HepG2 (cell line): ENCODE data around the gene UGT1A7. TPM values are rescaled to one million over a fixed set of nuclear protein-coding genes. Genes with fewer than 3 reads are reported as not detected.

Source experiments
- ATAC-seq: fragments of 200-7000 bp; cut with Tn5 transposase; 3 replicates; pipeline ENCODE4 v1.9.1; 2020; ENCODE audit warnings: mild to moderate bottlenecking, moderate library complexity
- BruUV-seq: library from RNA; stranded (reverse); fragments of 400-500 nt; replicated peaks from 2 replicates; lab custom pipeline; 2021; lab: Mats Ljungman, UMichigan
- CTCF ChIA-PET: fragments of 300-600 bp; formaldehyde crosslinking; extraction: SDS; loops from one replicate; lab custom pipeline; 2021; ENCODE audit warnings: low total read pairs, inconsistent platforms, low intra/inter-chr PET ratio; lab: Yijun Ruan, JAX
- POLR2A ChIA-PET: fragments of 350-600 bp; sonication (Branson Sonifier 250); formaldehyde crosslinking; loops from one replicate; lab custom pipeline; 2020; ENCODE audit warnings: antibody characterized with exemption, inconsistent platforms; lab: Yijun Ruan, JAX
- DNase-seq: peaks from one replicate; pipeline ENCODE4 v3.0.0-alpha.2; 2015; ENCODE audit warnings: low spot score
- FAIRE-seq: peaks from 3 replicates; lab custom pipeline; 2011; peaks lifted over from hg19 to GRCh38; lab: Jason Lieb, UNC
- H2AFZ ChIP-seq: one replicate; pipeline ENCODE4 v1.6.1; 2011; ENCODE audit warnings: low read length, inconsistent platforms
- H3K27ac ChIP-seq: fragments of 300-600 bp; 3 replicates; pipeline ENCODE4 v1.8.0; 2011; ENCODE audit warnings: mixed run types, mild to moderate bottlenecking, mixed read lengths, low read length, inconsistent platforms; ENCODE audit not compliant: insufficient read depth; ENCODE audit errors: extremely low read length
- H3K27me3 ChIP-seq, 2 experiments: fragments of 200-600 bp in 1 of 2; 2 replicates in 1 of 2; 3 replicates in 1 of 2; pipeline versions ENCODE4 v1.6.0 to v1.8.0; 2011; ENCODE audit warnings: low read length in 2 of 2, mild to moderate bottlenecking in 2 of 2, moderate library complexity in 2 of 2, inconsistent platforms in 1 of 2; ENCODE audit not compliant: insufficient read depth in 2 of 2, control insufficient read depth in 1 of 2
- H3K36me3 ChIP-seq, 2 experiments: fragments of 200-600 bp in 1 of 2; replicated peaks in 1 of 2; 2 replicates in 1 of 2; 3 replicates in 1 of 2; pipeline versions ENCODE4 v1.5.1 to v1.8.0; 2011; ENCODE audit warnings: low read length in 2 of 2, inconsistent platforms in 1 of 2; ENCODE audit not compliant: insufficient read depth in 2 of 2, control insufficient read depth in 1 of 2
- H3K4me1 ChIP-seq: 2 replicates; pipeline ENCODE4 v1.5.1; 2012; ENCODE audit warnings: low read length, inconsistent platforms; ENCODE audit not compliant: insufficient read depth
- H3K4me2 ChIP-seq: 2 replicates; pipeline ENCODE4 v1.6.0; 2011; ENCODE audit warnings: low read depth, low read length, inconsistent platforms
- H3K4me3 ChIP-seq, 3 experiments: fragments of 200-600 bp in 1 of 3; sonication (generic), shearing (Covaris generic) in 1 of 3; replicated peaks in 1 of 3; 2 replicates each; pipeline ENCODE4 v1.5.1; 2011 to 2016; ENCODE audit warnings: low read length in 3 of 3, inconsistent platforms in 2 of 3, low read depth in 2 of 3, mild to moderate bottlenecking in 2 of 3, control low read depth in 1 of 3, mixed read lengths in 1 of 3; ENCODE audit not compliant: insufficient read depth in 1 of 3
- H3K79me2 ChIP-seq: one replicate; pipeline ENCODE4 v1.6.1; 2011; ENCODE audit warnings: low read length, inconsistent platforms; ENCODE audit not compliant: insufficient read depth
- H3K9ac ChIP-seq: 2 replicates; pipeline ENCODE4 v1.6.0; 2011; ENCODE audit warnings: mild to moderate bottlenecking, low read depth, low read length, inconsistent platforms; ENCODE audit not compliant: insufficient read depth
- H3K9me3 ChIP-seq: 2 replicates; pipeline ENCODE4 v1.5.1; 2012; ENCODE audit warnings: mild to moderate bottlenecking, low read length
- H4K20me1 ChIP-seq: 2 replicates; pipeline ENCODE4 v1.6.0; 2011; ENCODE audit warnings: inconsistent platforms, mild to moderate bottlenecking, low read length, moderate library complexity; ENCODE audit not compliant: insufficient read depth
- ETV6 ChIP-seq: sonication (generic); formaldehyde crosslinking; conservative IDR thresholded peaks from 2 replicates; pipeline ENCODE4 v1.4.0; 2020; ENCODE audit warnings: missing genetic modification reagents
- FOXJ3 ChIP-seq: sonication (generic); formaldehyde crosslinking; IDR thresholded peaks from 2 replicates; pipeline ENCODE4 v1.4.0; 2020; ENCODE audit warnings: missing genetic modification reagents, mild to moderate bottlenecking, borderline replicate concordance
- FOXM1 ChIP-seq: sonication (generic); formaldehyde crosslinking; IDR thresholded peaks from 2 replicates; pipeline ENCODE4 v1.5.0; 2020; ENCODE audit warnings: missing genetic modification reagents
- ISX ChIP-seq: sonication (generic); formaldehyde crosslinking; conservative IDR thresholded peaks from 2 replicates; pipeline ENCODE4 v1.5.0; 2020; ENCODE audit warnings: missing genetic modification reagents
- KAT7 ChIP-seq: IDR thresholded peaks from 2 replicates; pipeline ENCODE4 v1.6.1; 2018; ENCODE audit warnings: borderline replicate concordance, missing compliant biosample characterization
- KMT2B ChIP-seq: IDR thresholded peaks from 2 replicates; pipeline ENCODE4 v1.6.1; 2016; ENCODE audit warnings: missing genetic modification reagents, missing compliant biosample characterization
- LCORL ChIP-seq, 2 experiments: fragments of 450-650 bp in 1 of 2; sonication (generic) in 1 of 2; formaldehyde crosslinking in 1 of 2; IDR thresholded peaks; 2 replicates each; pipeline versions ENCODE4 v1.5.0 to v1.6.1; 2017 to 2020; ENCODE audit warnings: antibody characterized with exemption in 1 of 2, missing genetic modification reagents in 1 of 2
- MAZ ChIP-seq, 2 experiments: sonication (generic) in 1 of 2; formaldehyde crosslinking in 1 of 2; IDR thresholded peaks; 2 replicates each; pipeline versions ENCODE4 v1.5.0 to v1.6.1; 2012 to 2020; ENCODE audit warnings: low read depth in 2 of 2, mild to moderate bottlenecking in 2 of 2, borderline replicate concordance in 1 of 2, improper control_type of control experiment in 1 of 2, low read length in 1 of 2, missing genetic modification reagents in 1 of 2, moderate library complexity in 1 of 2
- REXO4 ChIP-seq: sonication (generic); formaldehyde crosslinking; IDR thresholded peaks from 2 replicates; pipeline ENCODE4 v1.8.0; 2022; ENCODE audit warnings: missing genetic modification reagents, mild to moderate bottlenecking, borderline replicate concordance
- SRSF1 ChIP-seq: fragments of 200-400 bp; formaldehyde crosslinking; optimal IDR thresholded peaks from 2 replicates; pipeline ENCODE3; 2017; ENCODE audit warnings: mild to moderate bottlenecking, low read depth, low read length, moderate library complexity
- ZNF24 ChIP-seq: fragments of 450-650 bp; IDR thresholded peaks from 2 replicates; pipeline ENCODE4 v1.6.1; 2017; ENCODE audit warnings: antibody characterized with exemption, mild to moderate bottlenecking
- ZNF530 ChIP-seq: sonication (generic); formaldehyde crosslinking; IDR thresholded peaks from 2 replicates; pipeline ENCODE4 v1.5.0; 2020; ENCODE audit warnings: low read depth, mild to moderate bottlenecking, missing genetic modification reagents
- ZNF556 ChIP-seq: sonication (generic); formaldehyde crosslinking; IDR thresholded peaks from 2 replicates; pipeline ENCODE4 v1.4.0; 2020; ENCODE audit warnings: mild to moderate bottlenecking, missing genetic modification reagents, borderline replicate concordance
- WGBS: methylation state at CpG from one replicate; pipeline ENCODE4 v1.1.6; 2017; ENCODE audit warnings: low lambda C conversion rate; 5-methylcytosine and 5-hydroxymethylcytosine counted together
- in situ Hi-C: cut with HindIII; loops from 2 replicates; pipeline ENCODE4 v1.10.0; 2017; ENCODE audit warnings: low pct_unique_long_range_greater_than_20kb; ENCODE audit not compliant: extremely low pct_ligation_motif_present
- intact Hi-C: fragments of 100-400 bp; cut with micrococcal nuclease; formaldehyde crosslinking; loops from one replicate; pipeline ENCODE4 v1.10.0; 2022; ENCODE audit not compliant: unreplicated experiment
- polyA plus RNA-seq, 8 experiments: library from polyadenylated mRNA; depleted of rRNA in 3 of 8; stranded (reverse) in 7 of 8; unstranded in 1 of 8; fragments of >200 nt; fragmentation: Illumina TruSeq in 4 of 8; extraction: Trizol in 4 of 8; gene quantifications; 2 replicates each; pipeline versions ENCODE4 v1.2.1 to v1.2.3, GENCODE V29; 2011 to 2016; ENCODE audit warnings: low read depth in 4 of 8, missing spikeins in 1 of 8, mixed read lengths in 1 of 8; ENCODE audit not compliant: insufficient read depth in 1 of 8
- total RNA-seq, 5 experiments: library from RNA; depleted of rRNA; stranded (reverse); fragments of >200 nt; fragmentation: Illumina TruSeq; extraction: Trizol; gene quantifications; 2 replicates each; pipeline ENCODE4 v1.2.3, GENCODE V29; 2016; ENCODE audit warnings: low read depth in 1 of 5
- TF ChIP-seq, protein P1 (sequence below): IDR thresholded peaks from 2 replicates; pipeline ENCODE4 v1.6.1; 2016; ENCODE audit warnings: low read depth, control low read depth
- TF ChIP-seq, protein P2 (sequence below): sonication (generic); formaldehyde crosslinking; IDR thresholded peaks from 2 replicates; pipeline ENCODE4 v1.5.0; 2020; ENCODE audit warnings: mild to moderate bottlenecking, low read depth, missing genetic modification reagents, borderline replicate concordance
- TF ChIP-seq, protein P3 (sequence below): sonication (generic); formaldehyde crosslinking; conservative IDR thresholded peaks from 2 replicates; pipeline ENCODE4 v1.4.0; 2020; ENCODE audit warnings: missing genetic modification reagents

The UGT1A7 gene
- total and polyA plus RNA-seq, 2 of the 13 experiments (the other 11 are each of a cell fraction or from before 2014, with no cell fraction given): not detected

DNA sequence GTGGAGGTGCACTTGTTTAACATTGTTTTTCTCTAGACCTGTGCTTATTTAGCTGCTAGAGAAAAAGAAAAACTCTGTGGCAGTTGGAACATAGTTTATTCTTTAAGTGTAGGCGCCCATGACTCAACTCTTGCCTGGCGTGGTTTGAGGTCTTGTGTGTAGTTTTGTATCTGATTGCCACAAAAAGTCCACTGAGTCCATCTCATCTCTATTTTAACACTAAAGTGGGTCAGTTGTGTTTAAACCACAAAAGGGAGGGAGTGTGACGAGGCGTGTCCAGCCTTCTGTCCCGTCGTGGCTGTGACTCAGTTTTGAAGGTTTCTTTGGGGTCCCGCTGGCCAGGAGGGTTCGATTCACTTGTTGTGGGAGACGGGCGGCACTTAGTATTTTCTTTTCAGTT, 25.3 kb upstream of the UGT1A7 start:
- in situ Hi-C loops: no loop called here
- Histone ChIP-seq H3K27ac (no peak overlapping the region), H3K9ac (no peak overlapping the region), H3K4me2 (no peak overlapping the region), H3K79me2 (no peaks in the 10 kb centered on the region), H3K9me3 (no peaks in the 10 kb centered on the region), H3K36me3 (no peaks in the 10 kb centered on the region), H2AFZ (no peak overlapping the region), H3K4me3 (no peak overlapping the region), H3K27me3 (no peaks in the 10 kb centered on the region), H3K4me1 (no peaks in the 10 kb centered on the region), H4K20me1 (no peaks in the 10 kb centered on the region)
- BruUV-seq: no TSS peak
- TF ChIP-seq ZNF556 (CRISPR knock-in tag) (no peak), LCORL (IDR thresholded peaks at IDR 0.05) (no peak), LCORL (CRISPR knock-in tag; IDR thresholded peaks at IDR 0.05) (no peak), SRSF1 (no peak)
- TF ChIP-seq, protein P1, sequence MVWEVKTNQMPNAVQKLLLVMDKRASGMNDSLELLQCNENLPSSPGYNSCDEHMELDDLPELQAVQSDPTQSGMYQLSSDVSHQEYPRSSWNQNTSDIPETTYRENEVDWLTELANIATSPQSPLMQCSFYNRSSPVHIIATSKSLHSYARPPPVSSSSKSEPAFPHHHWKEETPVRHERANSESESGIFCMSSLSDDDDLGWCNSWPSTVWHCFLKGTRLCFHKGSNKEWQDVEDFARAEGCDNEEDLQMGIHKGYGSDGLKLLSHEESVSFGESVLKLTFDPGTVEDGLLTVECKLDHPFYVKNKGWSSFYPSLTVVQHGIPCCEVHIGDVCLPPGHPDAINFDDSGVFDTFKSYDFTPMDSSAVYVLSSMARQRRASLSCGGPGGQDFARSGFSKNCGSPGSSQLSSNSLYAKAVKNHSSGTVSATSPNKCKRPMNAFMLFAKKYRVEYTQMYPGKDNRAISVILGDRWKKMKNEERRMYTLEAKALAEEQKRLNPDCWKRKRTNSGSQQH: no peak
- no peak for FAIRE-seq
- intact Hi-C loops: no loop called here
- POLR2A ChIA-PET: no interaction called here
- CTCF ChIA-PET: no interaction called here
- WGBS: 57% methylated on average over 10 of the region's 10 CpGs
- no peak for DNase-seq
- no peak for ATAC-seq

DNA sequence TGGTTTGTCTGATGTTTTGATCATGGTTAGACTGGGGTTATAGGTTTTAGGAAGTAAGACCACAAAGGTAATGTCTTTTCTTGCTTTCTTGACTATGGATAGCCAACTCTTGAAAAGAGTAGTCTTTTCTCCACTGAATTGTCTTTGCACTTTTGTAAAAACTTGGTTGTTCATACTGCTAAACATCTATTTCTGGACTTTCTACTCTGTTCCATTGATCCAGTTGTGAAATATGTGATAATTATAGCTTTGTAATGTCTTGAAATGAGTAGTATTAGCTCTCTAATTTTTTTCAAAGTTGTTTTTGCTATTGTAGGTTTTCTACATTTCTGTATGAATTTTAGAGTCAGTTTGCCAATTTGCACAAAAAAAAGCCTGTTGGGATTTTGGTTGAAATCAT, 23.1 kb upstream of the UGT1A7 start:
- POLR2A ChIA-PET: no interaction called here
- no peak overlapping the region for H3K27ac ChIP-seq
- TF ChIP-seq FOXJ3 (CRISPR knock-in tag) (no peak), FOXM1 (CRISPR knock-in tag) (no peak), KAT7 (no peak), ISX (CRISPR knock-in tag) (no peak), ETV6 (CRISPR knock-in tag) (no peak), ZNF530 (no peak), REXO4 (CRISPR knock-in tag) (no peak), KMT2B (no peak), ZNF24 (no peak), MAZ (IDR thresholded peaks at IDR 0.05; ENCODE audit: borderline replicate concordance, low read depth, low read length) (no peak), MAZ (CRISPR knock-in tag; IDR thresholded peaks at IDR 0.05; ENCODE audit: low read depth) (no peak)
- TF ChIP-seq, protein P2, sequence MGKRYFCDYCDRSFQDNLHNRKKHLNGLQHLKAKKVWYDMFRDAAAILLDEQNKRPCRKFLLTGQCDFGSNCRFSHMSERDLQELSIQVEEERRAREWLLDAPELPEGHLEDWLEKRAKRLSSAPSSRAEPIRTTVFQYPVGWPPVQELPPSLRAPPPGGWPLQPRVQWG (CRISPR knock-in tag): no peak
- TF ChIP-seq, protein P3, sequence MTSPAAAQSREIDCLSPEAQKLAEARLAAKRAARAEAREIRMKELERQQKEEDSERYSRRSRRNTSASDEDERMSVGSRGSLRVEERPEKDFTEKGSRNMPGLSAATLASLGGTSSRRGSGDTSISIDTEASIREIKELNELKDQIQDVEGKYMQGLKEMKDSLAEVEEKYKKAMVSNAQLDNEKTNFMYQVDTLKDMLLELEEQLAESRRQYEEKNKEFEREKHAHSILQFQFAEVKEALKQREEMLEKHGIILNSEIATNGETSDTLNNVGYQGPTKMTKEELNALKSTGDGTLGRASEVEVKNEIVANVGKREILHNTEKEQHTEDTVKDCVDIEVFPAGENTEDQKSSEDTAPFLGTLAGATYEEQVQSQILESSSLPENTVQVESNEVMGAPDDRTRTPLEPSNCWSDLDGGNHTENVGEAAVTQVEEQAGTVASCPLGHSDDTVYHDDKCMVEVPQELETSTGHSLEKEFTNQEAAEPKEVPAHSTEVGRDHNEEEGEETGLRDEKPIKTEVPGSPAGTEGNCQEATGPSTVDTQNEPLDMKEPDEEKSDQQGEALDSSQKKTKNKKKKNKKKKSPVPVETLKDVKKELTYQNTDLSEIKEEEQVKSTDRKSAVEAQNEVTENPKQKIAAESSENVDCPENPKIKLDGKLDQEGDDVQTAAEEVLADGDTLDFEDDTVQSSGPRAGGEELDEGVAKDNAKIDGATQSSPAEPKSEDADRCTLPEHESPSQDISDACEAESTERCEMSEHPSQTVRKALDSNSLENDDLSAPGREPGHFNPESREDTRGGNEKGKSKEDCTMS (CRISPR knock-in tag): no peak

More for the DNA sequence above, 23.1 kb upstream of the UGT1A7 start:
- Histone ChIP-seq H4K20me1 (no peaks in the 10 kb centered on the region), H3K4me1 (no peaks in the 10 kb centered on the region), H3K9ac (no peak overlapping the region), H3K36me3 (no peaks in the 10 kb centered on the region), H3K79me2 (no peaks in the 10 kb centered on the region), H2AFZ (no peak overlapping the region), H3K27me3 (no peaks in the 10 kb centered on the region), H3K4me3 (no peak overlapping the region), H3K4me2 (no peak overlapping the region), H3K9me3 (no peaks in the 10 kb centered on the region)
- in situ Hi-C loops (no loop called here), intact Hi-C loops (no loop called here)
- ATAC-seq (no peak), DNase-seq (no peak), FAIRE-seq (no peak)
- CTCF ChIA-PET: no interaction called here
- no TSS peak for BruUV-seq
